ENCODE results near the gene SH3BGRL2.
"Not testable (repeated sequence)": the region's sequence is repeated elsewhere in the genome, so short reads cannot be mapped to it uniquely, and the experiment has no call there.

SH3BGRL2 gene

GRCh38 chr6:79614326-79615305 lies 16.5 kb upstream of the SH3BGRL2 start:
- no peak for DNase-seq

GRCh38 chr6:79617518-79617941 lies 13.6 kb upstream of the SH3BGRL2 start:
- no peak for DNase-seq

DNA sequence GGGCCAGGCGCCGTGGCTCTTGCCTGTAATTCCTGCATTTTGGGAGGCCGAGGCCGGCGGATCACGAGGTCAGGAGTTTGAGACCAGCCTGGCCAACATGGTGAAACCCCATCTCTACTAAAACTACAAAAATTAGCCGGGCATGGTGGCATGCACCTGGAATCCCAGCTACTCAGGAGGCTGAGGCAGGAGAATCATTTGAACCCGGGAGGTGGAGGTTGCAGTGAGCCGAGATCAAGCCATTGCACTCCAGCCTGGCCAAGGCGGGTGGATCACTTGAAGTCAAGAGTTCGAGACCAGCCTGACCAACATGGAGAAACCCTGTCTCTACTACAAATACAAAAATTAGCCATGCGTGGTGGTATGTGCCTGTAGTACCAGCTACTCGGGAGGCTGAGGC lies 12.7 kb upstream of the SH3BGRL2 start:
- not testable (repeated sequence) for DNase-seq

- DNase-seq, result no peak
These were observed 9.6 kb upstream of the SH3BGRL2 start for GRCh38 chr6:79621579-79621978.

DNA sequence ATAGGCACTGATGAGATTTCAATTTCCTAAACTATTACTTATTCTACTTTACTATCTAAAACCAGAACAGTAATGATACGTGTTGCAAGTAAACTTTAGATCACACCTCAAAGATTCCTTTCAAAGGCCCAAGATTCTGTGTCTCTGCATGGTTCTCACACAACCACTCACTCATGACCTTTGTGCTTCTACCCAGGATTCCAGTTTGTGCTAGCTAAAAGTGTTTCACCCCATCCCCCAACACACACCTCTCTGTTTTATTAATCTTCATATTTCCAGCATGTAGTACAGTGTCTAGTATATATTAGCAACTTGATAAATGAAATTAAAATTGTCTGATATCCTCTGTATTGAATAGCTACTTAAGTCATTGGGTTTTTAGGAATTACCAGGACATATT lies 8.8 kb upstream of the SH3BGRL2 start:
- no peak for DNase-seq

- no peak for DNase-seq
These were observed 8.0 kb upstream of the SH3BGRL2 start for GRCh38 chr6:79623106-79623505.

- DNase-seq, result no peak
These were observed 5.4 kb upstream of the SH3BGRL2 start for GRCh38 chr6:79625746-79626145.

DNA sequence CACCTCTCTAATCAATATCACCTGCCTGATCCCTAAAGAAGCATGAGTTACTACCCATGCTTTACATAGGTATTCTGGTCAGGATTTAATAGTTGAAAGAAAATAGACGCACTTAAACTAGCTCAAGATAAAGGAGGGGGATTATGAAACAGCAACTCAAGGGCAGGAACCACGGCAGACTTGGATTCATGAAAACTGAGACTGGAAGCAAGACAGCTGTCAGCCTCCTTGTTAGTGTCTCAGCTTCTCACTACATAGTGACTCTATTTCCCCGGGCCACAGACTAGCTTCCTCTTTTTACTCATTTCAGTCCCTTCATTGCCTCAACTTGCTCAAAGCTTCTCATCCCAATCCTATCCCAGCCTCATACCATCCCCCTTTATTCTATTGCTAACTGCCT lies 4.3 kb upstream of the SH3BGRL2 start:
- no peak for DNase-seq

DNA sequence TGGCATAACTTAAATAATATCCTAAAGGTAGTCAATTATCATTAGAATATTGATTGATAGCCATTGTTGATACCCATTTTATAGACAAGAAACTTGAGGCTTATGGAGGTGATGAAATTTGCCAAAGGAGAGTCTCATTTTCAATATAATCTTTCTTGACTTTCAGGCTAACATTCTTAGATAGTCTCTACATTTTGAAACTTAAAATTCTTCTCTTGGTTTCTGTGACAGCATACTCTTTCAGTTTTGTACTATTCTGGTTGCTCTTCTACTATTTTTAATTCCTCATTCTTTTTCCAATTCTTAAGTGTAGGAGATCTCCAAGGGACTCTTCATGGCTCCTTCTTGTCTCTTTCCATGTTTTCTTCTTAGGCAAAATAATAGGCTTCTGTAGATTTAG lies 3.7 kb upstream of the SH3BGRL2 start:
- DNase-seq, result no peak

DNA sequence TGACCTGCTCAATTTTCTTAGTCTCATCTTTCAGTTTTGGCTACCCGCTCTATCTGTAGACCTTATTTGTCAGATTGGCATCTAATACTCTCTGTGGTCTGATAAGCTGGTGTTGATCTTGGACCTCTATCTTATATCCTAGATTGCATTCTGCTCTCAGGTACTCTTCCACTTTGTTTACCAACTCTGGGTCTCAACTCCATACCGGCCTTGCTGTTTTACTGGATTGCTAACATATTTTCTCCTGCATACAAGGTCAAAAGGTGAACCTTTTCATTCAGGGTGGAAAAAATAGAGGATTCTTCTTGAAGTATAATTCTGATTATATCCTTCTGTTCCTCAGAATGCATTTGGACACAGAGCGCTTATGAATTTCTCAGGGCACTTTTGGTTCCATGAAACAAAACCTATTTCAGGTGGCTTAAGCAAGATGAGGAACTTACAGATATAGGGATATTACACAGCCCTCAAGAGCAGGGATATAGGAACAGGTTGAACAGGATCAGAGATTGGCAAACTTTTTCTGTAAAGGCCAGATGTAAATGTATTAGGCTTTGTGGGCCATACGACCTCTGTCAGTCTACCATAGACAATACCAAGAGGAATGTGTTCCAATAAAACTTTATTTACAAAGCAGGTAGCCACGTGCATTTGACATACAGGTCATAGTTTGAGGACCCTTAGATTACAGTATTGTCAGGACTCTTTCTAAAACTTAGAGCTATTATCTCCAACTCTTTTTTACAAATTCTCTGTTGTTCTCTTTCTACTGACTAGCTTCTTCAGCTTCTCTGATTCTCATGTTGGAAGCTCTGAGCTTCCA lies 2.5 kb upstream of the SH3BGRL2 start:
- no peak for DNase-seq

DNA sequence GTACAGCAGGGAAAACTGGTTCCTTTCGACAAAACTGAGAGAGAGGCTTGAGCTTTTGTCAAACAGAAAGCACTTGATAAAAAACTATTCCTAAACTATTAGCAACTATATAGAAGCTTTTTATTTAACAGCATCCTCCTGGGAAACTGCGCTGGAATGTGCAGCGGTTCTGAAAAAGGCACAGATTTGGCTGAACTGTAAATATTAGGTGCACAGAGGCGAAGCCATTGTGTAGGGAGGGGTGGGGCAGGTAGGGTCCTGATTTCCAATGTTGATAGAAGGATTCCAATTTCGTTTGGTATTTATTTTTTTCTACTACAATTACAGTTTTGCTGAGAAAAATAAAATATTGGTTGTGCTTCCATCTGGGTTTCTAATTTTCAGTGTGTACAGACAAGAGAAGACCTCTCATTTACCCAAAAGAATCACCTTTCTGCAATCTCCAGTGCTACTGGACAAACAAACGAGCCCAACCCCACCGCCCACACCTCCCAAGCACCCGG lies 698 bp upstream of the SH3BGRL2 start:
- no peak for DNase-seq

GRCh38 chr6:79631693-79632172 lies 604 bp downstream of the SH3BGRL2 start:
- no peak for DNase-seq

DNA sequence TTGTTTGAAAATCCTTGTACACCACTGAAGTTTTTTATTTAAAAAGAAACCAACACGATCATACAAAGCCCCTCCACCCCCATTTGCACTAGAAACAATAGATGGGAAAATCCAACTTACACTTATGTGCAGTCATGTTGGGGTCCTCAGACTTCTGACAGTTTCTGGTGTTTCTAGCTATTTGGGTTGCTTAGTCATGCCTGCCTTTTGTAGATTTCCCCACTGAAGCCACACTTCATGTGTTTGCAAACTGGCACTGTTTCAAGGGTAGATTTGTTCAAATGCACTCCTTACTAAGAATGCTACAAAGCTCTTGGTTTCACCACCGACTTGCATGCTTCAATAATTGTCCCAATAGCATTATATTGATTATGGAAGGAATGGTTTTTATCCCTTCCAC lies 1.5 kb downstream of the SH3BGRL2 start:
- no peak for DNase-seq

DNA sequence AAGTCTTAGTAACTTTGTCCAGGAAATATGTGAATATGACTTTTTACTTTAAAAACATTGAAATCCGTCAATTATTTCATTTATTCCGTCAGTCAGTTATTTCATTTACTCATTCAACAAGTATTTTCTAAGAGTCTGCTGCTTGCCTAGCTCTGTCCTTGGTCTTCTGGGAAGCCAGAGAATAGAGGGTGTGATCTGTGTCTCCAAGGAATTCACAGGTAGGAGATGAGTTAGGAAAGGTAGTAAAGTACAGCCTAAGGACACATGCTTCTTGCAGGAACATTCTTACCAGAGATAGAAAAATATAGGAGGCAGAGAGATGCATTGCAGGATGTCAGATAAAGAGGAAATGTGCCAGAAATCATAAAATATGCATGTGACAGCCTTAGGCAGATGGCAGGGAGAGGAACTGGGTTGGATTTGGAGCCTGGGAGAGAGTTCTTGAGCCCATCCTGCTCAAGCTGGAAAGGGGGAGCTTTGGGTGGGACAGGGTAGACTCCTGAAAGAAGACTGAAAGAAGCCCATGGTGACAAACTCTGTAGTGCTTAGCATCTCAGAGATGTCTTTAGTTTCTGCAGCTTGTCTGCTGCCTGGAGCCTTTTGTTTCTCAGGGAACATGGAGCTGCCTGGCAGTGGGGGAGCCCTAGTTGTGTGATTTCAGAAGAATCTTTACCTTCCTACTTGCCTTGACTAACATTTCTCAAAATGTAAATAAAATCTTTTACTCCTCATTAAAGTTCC lies 3.5 kb downstream of the SH3BGRL2 start:
- no peak for DNase-seq

GRCh38 chr6:79635232-79635543 lies 4.1 kb downstream of the SH3BGRL2 start:
- no peak for DNase-seq

GRCh38 chr6:79636673-79637072 lies 5.5 kb downstream of the SH3BGRL2 start:
- DNase-seq, result no peak

- DNase-seq, result no peak
These were observed 9.3 kb downstream of the SH3BGRL2 start for GRCh38 chr6:79640146-79641111.

- DNase-seq, result peak; percentile 2
These were observed 14.9 kb downstream of the SH3BGRL2 start for GRCh38 chr6:79646006-79646405.

GRCh38 chr6:79646561-79646960 lies 15.4 kb downstream of the SH3BGRL2 start:
- DNase-seq, result no peak

DNA sequence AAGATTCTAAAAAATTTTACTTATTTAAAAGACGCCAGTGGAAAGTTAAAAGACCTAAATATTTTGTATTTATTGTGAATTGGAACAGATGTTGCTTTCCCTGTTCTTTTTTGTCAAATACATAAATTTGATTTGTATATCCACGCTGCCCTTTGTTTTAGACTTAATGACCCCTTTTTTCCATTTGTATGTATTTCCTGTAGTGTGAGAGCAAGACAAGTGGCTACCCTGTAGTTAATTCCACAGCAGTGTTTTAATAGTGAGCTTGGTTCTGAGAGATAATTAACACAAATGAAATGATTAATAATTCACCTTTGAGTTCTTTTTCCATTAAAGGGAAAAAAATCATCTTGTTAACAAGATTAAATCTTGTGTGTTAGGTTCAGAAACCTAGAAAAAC lies 16.6 kb downstream of the SH3BGRL2 start:
- DNase-seq, result no peak

GRCh38 chr6:79648328-79648727 lies 17.2 kb downstream of the SH3BGRL2 start:
- no peak for DNase-seq

DNA sequence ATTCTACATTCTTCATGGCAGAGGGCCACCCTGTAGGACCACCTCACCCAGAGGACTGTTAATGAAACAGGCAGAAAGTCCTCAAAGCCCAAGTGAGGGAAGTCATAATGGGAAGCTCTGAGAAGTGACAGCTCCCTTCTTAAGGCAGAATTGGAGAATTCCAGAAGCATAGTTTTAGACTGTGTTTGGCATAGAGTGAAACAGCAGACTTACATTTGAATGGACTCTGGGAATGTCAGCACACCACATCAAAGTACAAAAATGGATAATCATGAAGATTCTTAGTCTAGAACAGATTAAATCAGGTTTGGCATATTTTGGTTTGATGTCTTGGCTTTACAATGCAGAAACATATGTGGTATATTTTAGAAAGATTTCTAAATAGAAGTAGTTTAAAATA lies 17.9 kb downstream of the SH3BGRL2 start:
- DNase-seq, result no peak
